GM12878 (cell line): Measurements from ENCODE around the gene IL22RA2.

Experiments
- JUND ChIP-seq: IDR thresholded peaks from 2 replicates; pipeline ENCODE4 v1.6.1; 2012; ENCODE audit warnings: low read depth, mild to moderate bottlenecking, low read length, improper control_type of control experiment, moderate library complexity
- POLR2AphosphoS5 ChIP-seq: IDR thresholded peaks from 2 replicates; pipeline ENCODE4 v1.6.1; 2011; ENCODE audit warnings: mild to moderate bottlenecking, low read length, inconsistent platforms
- RFX5 ChIP-seq: IDR thresholded peaks from 2 replicates; pipeline ENCODE4 v1.6.1; 2011; ENCODE audit warnings: low read depth, low read length, improper control_type of control experiment
- TCF12 ChIP-seq: IDR thresholded peaks from 2 replicates; pipeline ENCODE4 v1.6.1; 2011; ENCODE audit warnings: low read depth, mild to moderate bottlenecking, low read length
- ZNF622 ChIP-seq: fragments of 450-650 bp; IDR thresholded peaks from 2 replicates; pipeline ENCODE4 v1.6.1; 2017; ENCODE audit warnings: mild to moderate bottlenecking, inconsistent platforms
- TF ChIP-seq, protein P1 (sequence below), 3 experiments: IDR thresholded peaks in 2 of 3; conservative IDR thresholded peaks in 1 of 3; 2 replicates each; pipeline ENCODE4 v1.5.1; 2011; ENCODE audit warnings: low read depth in 3 of 3, low read length in 3 of 3, mild to moderate bottlenecking in 3 of 3, control low read depth in 2 of 3, moderate library complexity in 2 of 3, inconsistent platforms in 1 of 3, mixed read lengths in 1 of 3; ENCODE audit not compliant: control insufficient read depth in 2 of 3, insufficient read depth in 1 of 3; ENCODE audit errors: extremely low read depth in 1 of 3

DNA sequence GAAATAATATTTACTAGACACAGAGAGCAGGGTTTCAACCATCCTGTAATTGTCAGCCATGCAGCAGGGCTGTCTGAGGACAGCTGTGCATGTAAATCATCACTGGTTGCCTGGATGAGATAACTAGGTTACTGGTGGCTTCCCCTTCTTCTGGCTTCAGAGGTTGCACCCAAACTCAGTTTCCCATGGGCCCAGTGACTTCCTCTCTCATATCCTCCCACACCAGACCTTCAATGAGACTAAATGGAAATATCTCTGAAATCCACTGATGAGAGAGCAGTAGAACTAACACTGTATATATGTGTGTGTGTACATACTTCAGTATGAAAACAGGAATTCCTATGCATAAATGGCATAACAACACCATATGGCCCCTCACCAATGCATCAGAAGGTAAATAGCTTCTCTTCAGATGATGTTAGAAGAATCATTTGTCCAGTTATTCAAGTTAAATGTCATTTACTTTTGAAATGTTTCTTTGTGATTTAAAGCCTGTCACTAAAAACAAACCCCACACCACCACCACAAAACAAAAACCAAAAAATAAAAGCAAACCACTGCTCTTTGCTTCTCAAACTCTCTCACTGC is 77.7 kb downstream of the IL22RA2 start:
- TF ChIP-seq TCF12 (peak; percentile 90), JUND (no peak), RFX5 (peak; percentile 51; the same call in 1 of the 2 replicates), ZNF622 (no peak), POLR2AphosphoS5 (peak; percentile 20; the same call in 1 of the 2 replicates)
- TF ChIP-seq, protein P1, sequence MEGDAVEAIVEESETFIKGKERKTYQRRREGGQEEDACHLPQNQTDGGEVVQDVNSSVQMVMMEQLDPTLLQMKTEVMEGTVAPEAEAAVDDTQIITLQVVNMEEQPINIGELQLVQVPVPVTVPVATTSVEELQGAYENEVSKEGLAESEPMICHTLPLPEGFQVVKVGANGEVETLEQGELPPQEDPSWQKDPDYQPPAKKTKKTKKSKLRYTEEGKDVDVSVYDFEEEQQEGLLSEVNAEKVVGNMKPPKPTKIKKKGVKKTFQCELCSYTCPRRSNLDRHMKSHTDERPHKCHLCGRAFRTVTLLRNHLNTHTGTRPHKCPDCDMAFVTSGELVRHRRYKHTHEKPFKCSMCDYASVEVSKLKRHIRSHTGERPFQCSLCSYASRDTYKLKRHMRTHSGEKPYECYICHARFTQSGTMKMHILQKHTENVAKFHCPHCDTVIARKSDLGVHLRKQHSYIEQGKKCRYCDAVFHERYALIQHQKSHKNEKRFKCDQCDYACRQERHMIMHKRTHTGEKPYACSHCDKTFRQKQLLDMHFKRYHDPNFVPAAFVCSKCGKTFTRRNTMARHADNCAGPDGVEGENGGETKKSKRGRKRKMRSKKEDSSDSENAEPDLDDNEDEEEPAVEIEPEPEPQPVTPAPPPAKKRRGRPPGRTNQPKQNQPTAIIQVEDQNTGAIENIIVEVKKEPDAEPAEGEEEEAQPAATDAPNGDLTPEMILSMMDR (IDR thresholded peaks at IDR 0.05 in 2 of 3, conservative IDR thresholded peaks at IDR 0.05 in 1 of 3; ENCODE audit: control insufficient read depth in 2 of 3, extremely low read depth in 1 of 3, insufficient read depth in 1 of 3, low read depth in 3 of 3, low read length in 3 of 3) = no peak
